ENCODE results near the gene TRAPPC3L.

DNA sequence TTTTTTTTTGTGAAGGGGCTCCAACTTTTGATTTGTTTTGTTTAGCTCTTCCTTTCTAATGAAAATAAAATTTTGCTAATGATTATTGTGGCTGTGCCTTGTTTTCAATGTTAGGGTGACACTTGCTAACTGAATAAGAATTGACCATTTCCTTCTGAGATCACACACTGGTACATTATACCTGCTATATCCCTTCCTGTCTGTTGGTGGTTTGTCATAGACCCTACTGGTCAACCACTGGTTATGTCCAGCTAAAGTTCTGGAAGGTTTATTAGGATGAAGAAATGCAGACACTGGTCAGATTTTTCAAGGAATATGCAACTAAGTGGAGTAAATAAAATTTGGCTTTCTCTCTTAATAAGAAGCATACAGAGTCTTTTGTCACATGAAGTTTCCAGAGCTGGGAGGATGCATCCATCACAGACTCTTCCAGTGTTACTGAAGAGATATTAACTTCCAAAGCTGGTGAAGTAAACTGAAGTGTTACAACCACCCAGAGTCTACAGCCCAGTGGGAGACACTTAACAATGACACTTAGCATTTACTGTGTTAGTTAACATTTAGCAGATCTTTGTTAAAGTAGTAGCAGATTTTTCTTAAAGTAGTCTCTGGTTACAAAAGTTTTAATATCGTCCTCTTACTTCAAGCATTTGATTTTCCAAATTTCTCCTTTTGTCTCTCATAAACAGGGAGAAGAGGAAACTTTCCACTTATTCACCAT is 53.7 kb downstream of the TRAPPC3L start:
- no peak for TF ChIP-seq POLR2AphosphoS5 (IDR thresholded peaks at IDR 0.05; ENCODE audit: borderline replicate concordance, low read depth, low read length)
- no peak for TF ChIP-seq EZH2 (IDR thresholded peaks at IDR 0.05)
- no peak for TF ChIP-seq FOXP2 (optimal IDR thresholded peaks at IDR 0.05; ENCODE audit: control extremely low read depth, extremely low read length, insufficient read depth)

All from SK-N-MC (cell line).